ENCODE measurements around the gene THOP1. TPM values are rescaled to one million over a fixed set of nuclear protein-coding genes. Genes with fewer than 3 reads are reported as not detected.

THOP1 gene
- total RNA-seq, 2 donors from 2014 or later: 33.9 to 45.8 TPM

GRCh38 chr19:2837430-2837829 is 52.1 kb downstream of the THOP1 start:
- H3K9me3 ChIP-seq: peaks cover 21 to 64% of the 10 kb centered on the region in 2 donors
- TF ChIP-seq CTCF (IDR thresholded peaks at IDR 0.05): no peak
- peaks cover 34% of the 10 kb centered on the region for H3K36me3 ChIP-seq

GRCh38 chr19:2840794-2841791 is 55.8 kb downstream of the THOP1 start, which contains the start of gene ZNF555:
TSS of gene ZNF555 (plus strand) at chr19:2841475. CDS start at chr19:2841573, 98 bp downstream.
- Histone ChIP-seq H3K27ac (peak within 1 kb of the TSS; percentile 93 to 96), H3K4me1 (peaks cover 0 to 16% of the 10 kb centered on the region in 2 donors), H3K27me3 (no peaks in the 10 kb centered on the region), H3K9me3 (peaks cover 0 to 27% of the 10 kb centered on the region in 2 donors), H3K4me3 (peak within 1 kb of the TSS; percentile 72 to 83), H3K36me3 (peaks cover 8% of the 10 kb centered on the region)
- DNase-seq (ENCODE audit: low spot score): peak; percentile 100
- TF ChIP-seq CTCF (IDR thresholded peaks at IDR 0.05): peak; percentile 44 to 76

More at GRCh38 chr19:2837430-2837829, 52.1 kb downstream of the THOP1 start:
- Histone ChIP-seq H3K4me1 (peaks cover 0 to 5% of the 10 kb centered on the region in 2 donors), H3K4me3 (no peak overlapping the region), H3K27me3 (no peaks in the 10 kb centered on the region), H3K27ac (no peak overlapping the region)
- no peak for DNase-seq (ENCODE audit: low spot score)

- DNase-seq (ENCODE audit: low spot score): no peak
- Histone ChIP-seq H3K9me3 (peaks cover 0 to 18% of the 10 kb centered on the region in 2 donors), H3K27me3 (no peaks in the 10 kb centered on the region), H3K27ac (peak overlapping the region; percentile 93 to 96), H3K4me3 (peak overlapping the region; percentile 72 to 83), H3K4me1 (peaks cover 0 to 19% of the 10 kb centered on the region in 2 donors), H3K36me3 (peaks cover 7% of the 10 kb centered on the region)
- no peak for TF ChIP-seq CTCF (IDR thresholded peaks at IDR 0.05)
These were observed 56.7 kb downstream of the THOP1 start for GRCh38 chr19:2841855-2842574.

- DNase-seq (ENCODE audit: low spot score): no peak
- TF ChIP-seq CTCF (IDR thresholded peaks at IDR 0.05): no peak
- Histone ChIP-seq H3K27me3 (no peaks in the 10 kb centered on the region), H3K4me3 (no peak overlapping the region), H3K27ac (no peak overlapping the region), H3K4me1 (peaks cover 0 to 19% of the 10 kb centered on the region in 2 donors), H3K9me3 (peaks cover 0 to 22% of the 10 kb centered on the region in 2 donors), H3K36me3 (peaks cover 7% of the 10 kb centered on the region)
These were observed 59.8 kb downstream of the THOP1 start for GRCh38 chr19:2845107-2845506.

GRCh38 chr19:2846180-2846894 is 61.0 kb downstream of the THOP1 start:
- TF ChIP-seq CTCF (IDR thresholded peaks at IDR 0.05): no peak
- Histone ChIP-seq H3K27me3 (no peaks in the 10 kb centered on the region), H3K9me3 (peaks cover 0 to 34% of the 10 kb centered on the region in 2 donors), H3K27ac (no peak overlapping the region), H3K4me1 (peaks cover 0 to 19% of the 10 kb centered on the region in 2 donors), H3K36me3 (peaks cover 17% of the 10 kb centered on the region), H3K4me3 (no peak overlapping the region)
- DNase-seq (ENCODE audit: low spot score): no peak
